Body of pancreas (tissue), 4 donors: ENCODE results near the gene APOL2.

Source experiments
- POLR2A ChIP-seq, 3 donors: fragments of 450-650 bp; IDR thresholded peaks; one replicate each; pipeline ENCODE4 v1.6.1; 2016; ENCODE audit warnings: antibody characterized with exemption in 3 of 3, mild to moderate bottlenecking in 2 of 3
- TF ChIP-seq, protein P1 (sequence below), 7 experiments: fragments of 450-650 bp in 4 of 7; fragments of 200-600 bp in 3 of 7; sonication (generic) in 3 of 7; IDR thresholded peaks; one replicate each; pipeline ENCODE4 v1.5.1; 2016 to 2019; ENCODE audit warnings: antibody characterized with exemption in 7 of 7

DNA sequence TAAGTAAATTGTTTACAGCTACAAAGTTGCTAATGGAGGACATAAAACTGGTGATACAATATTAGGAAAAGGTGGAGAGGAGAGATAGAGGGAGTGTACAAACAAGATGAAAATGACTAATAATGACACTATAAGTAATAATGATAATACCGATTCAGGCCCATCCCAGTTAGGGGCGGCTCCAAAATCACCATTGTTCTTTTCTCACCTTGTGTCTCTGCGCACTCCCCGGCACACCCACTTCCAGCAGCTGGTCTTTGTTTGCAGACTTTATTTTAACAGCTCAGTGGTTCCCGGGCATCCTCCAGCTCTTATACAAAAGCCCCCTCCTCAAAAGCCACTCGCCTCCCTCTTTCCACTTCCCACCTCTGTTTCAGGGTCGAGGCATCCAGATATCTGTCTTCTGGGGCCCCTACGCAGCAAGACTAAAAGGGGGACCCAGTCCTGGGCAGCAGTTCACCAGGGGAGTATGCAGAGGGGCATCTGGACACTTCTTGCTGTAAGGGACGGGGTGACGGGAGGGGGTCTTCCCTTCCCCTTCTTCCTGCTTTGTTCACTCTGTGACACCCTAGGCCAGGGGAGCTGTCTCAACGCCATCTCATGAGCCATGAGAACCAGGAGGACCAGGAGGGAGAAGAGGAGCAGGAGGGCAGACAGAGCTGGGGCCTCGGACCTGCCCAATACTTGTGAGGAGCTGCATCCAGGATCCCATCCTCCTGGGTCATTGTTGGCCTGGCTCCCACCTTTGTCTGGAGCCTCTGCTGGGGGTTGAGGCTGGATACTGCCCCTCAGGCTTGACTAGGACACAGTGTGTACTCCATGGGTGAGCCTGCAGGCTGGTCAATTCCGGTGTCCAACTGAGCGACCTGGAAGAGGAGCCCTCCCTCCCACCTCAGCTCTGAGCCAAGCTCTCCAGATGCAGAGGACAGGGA, 2.7 kb downstream of the APOL2 start:
- TF ChIP-seq, protein P1, sequence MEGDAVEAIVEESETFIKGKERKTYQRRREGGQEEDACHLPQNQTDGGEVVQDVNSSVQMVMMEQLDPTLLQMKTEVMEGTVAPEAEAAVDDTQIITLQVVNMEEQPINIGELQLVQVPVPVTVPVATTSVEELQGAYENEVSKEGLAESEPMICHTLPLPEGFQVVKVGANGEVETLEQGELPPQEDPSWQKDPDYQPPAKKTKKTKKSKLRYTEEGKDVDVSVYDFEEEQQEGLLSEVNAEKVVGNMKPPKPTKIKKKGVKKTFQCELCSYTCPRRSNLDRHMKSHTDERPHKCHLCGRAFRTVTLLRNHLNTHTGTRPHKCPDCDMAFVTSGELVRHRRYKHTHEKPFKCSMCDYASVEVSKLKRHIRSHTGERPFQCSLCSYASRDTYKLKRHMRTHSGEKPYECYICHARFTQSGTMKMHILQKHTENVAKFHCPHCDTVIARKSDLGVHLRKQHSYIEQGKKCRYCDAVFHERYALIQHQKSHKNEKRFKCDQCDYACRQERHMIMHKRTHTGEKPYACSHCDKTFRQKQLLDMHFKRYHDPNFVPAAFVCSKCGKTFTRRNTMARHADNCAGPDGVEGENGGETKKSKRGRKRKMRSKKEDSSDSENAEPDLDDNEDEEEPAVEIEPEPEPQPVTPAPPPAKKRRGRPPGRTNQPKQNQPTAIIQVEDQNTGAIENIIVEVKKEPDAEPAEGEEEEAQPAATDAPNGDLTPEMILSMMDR (IDR thresholded peaks at IDR 0.05) = no peak
- no peak for TF ChIP-seq POLR2A (IDR thresholded peaks at IDR 0.05)
